GM12878 (cell line): ENCODE data around the gene PROSER3. TPM values are rescaled to one million over a fixed set of nuclear protein-coding genes. Genes with fewer than 3 reads are reported as not detected.

Experiments used
- ATAC-seq: fragments of 200-7000 bp; cut with Tn5 transposase; 3 replicates; pipeline ENCODE4 v1.9.1; 2020; ENCODE audit warnings: mild to moderate bottlenecking, moderate library complexity
- BruUV-seq: library from RNA; stranded (reverse); fragments of 400-500 nt; replicated peaks from 2 replicates; lab custom pipeline; 2021; lab: Mats Ljungman, UMichigan
- CTCF ChIA-PET: fragments of 300-600 bp; sonication (Branson Sonifier 250); formaldehyde crosslinking; extraction: SDS; loops from one replicate; lab custom pipeline; 2021; ENCODE audit warnings: inconsistent platforms; lab: Yijun Ruan, JAX
- POLR2A ChIA-PET: fragments of 350-600 bp; formaldehyde crosslinking; extraction: SDS; loops from one replicate; lab custom pipeline; 2021; ENCODE audit warnings: inconsistent platforms; lab: Charles Lee
- RAD21 ChIA-PET: fragments of 300-600 bp; sonication (Branson Sonifier 250); formaldehyde crosslinking; loops from one replicate; lab custom pipeline; 2023; ENCODE audit warnings: antibody characterized with exemption; ENCODE audit not compliant: unreplicated experiment; lab: Charles Lee
- SMC1A ChIA-PET: fragments of 300-600 bp; sonication (Branson Sonifier 250); formaldehyde crosslinking; loops from one replicate; lab custom pipeline; 2023; ENCODE audit not compliant: unreplicated experiment, uncharacterized antibody; lab: Charles Lee
- DNase-seq: peaks from one replicate; pipeline ENCODE4 v3.0.0-alpha.2; 2011; ENCODE audit warnings: low read depth, low spot score
- FAIRE-seq: peaks from 3 replicates; lab custom pipeline; 2011; peaks lifted over from hg19 to GRCh38; lab: Jason Lieb, UNC
- H2AFZ ChIP-seq: 2 replicates; pipeline ENCODE4 v1.6.0; 2011; ENCODE audit warnings: low read depth, low read length, control low read depth; ENCODE audit not compliant: control insufficient read depth
- H3K27ac ChIP-seq: 2 replicates; pipeline ENCODE4 v1.5.1; 2011; ENCODE audit warnings: control low read depth; ENCODE audit not compliant: control insufficient read depth, insufficient read depth
- H3K27me3 ChIP-seq, 2 experiments: replicated peaks in 1 of 2; 2 replicates each; pipeline versions ENCODE4 v1.6.0 to v1.6.1; 2011; ENCODE audit warnings: low read length in 1 of 2; ENCODE audit not compliant: control insufficient read depth in 2 of 2, insufficient read depth in 2 of 2
- H3K36me3 ChIP-seq, 2 experiments: 2 replicates each; pipeline ENCODE4 v1.5.1; 2011; ENCODE audit warnings: low read length in 1 of 2; ENCODE audit not compliant: control insufficient read depth in 2 of 2, insufficient read depth in 2 of 2
- H3K4me1 ChIP-seq: 2 replicates; pipeline ENCODE4 v1.6.1; 2011; ENCODE audit warnings: mild to moderate bottlenecking, low read length, moderate library complexity, mixed read lengths; ENCODE audit not compliant: control insufficient read depth, insufficient read depth
- H3K4me2 ChIP-seq: 2 replicates; pipeline ENCODE4 v1.6.0; 2011; ENCODE audit warnings: control low read depth; ENCODE audit not compliant: control insufficient read depth, insufficient read depth
- H3K4me3 ChIP-seq: fragments of 200-600 bp; sonication (generic); 2 replicates; pipeline ENCODE4 v1.5.1; 2016
- H3K79me2 ChIP-seq: 2 replicates; pipeline ENCODE4 v1.6.0; 2011; ENCODE audit warnings: low read length; ENCODE audit not compliant: control insufficient read depth, insufficient read depth
- H3K9ac ChIP-seq: 2 replicates; pipeline ENCODE4 v1.8.0; 2011; ENCODE audit warnings: low read length, control low read depth, mixed read lengths; ENCODE audit not compliant: control insufficient read depth, insufficient read depth
- H3K9me3 ChIP-seq: replicated peaks from 3 replicates; pipeline ENCODE4 v1.5.1; 2011; ENCODE audit warnings: mild to moderate bottlenecking, low read length; ENCODE audit not compliant: control insufficient read depth, insufficient read depth
- H4K20me1 ChIP-seq: 2 replicates; pipeline ENCODE4 v1.6.0; 2011; ENCODE audit not compliant: control insufficient read depth, insufficient read depth
- BCL11A ChIP-seq: IDR thresholded peaks from 2 replicates; pipeline ENCODE4 v1.6.1; 2011; ENCODE audit warnings: low read depth, low read length
- BHLHE40 ChIP-seq, 2 experiments: fragments of 450-650 bp in 1 of 2; IDR thresholded peaks; 2 replicates each; pipeline ENCODE4 v1.6.1; 2011 to 2017; ENCODE audit warnings: low read depth in 2 of 2, borderline replicate concordance in 1 of 2, improper control_type of control experiment in 1 of 2, low read length in 1 of 2, mild to moderate bottlenecking in 1 of 2
- RBBP5 ChIP-seq: fragments of 200-600 bp; sonication (generic); conservative IDR thresholded peaks from 2 replicates; pipeline ENCODE4 v1.6.1; 2016
- RCOR1 ChIP-seq: conservative IDR thresholded peaks from 2 replicates; pipeline ENCODE4 v1.6.1; 2012; ENCODE audit warnings: low read depth, low read length, improper control_type of control experiment
- SREBF1 ChIP-seq: IDR thresholded peaks from 2 replicates; pipeline ENCODE4 v1.6.1; 2012; ENCODE audit warnings: mild to moderate bottlenecking, low read length
- ZNF384 ChIP-seq: IDR thresholded peaks from 2 replicates; pipeline ENCODE4 v1.6.1; 2012; ENCODE audit warnings: low read depth, mild to moderate bottlenecking, low read length, improper control_type of control experiment, borderline replicate concordance
- WGBS: methylation state at CpG from one replicate; pipeline ENCODE4 v1.1.6; 2016; ENCODE audit warnings: low lambda C conversion rate; ENCODE audit not compliant: insufficient replicate concordance, insufficient coverage; ENCODE audit errors: missing lambda C conversion rate; 5-methylcytosine and 5-hydroxymethylcytosine counted together
- in situ Hi-C: fragments of 300-500 bp; cut with MboI; formaldehyde crosslinking; loops from 9 replicates; pipeline ENCODE4 v1.14.3; 2018; ENCODE audit warnings: mixed read lengths
- intact Hi-C: fragments of 100-400 bp; cut with micrococcal nuclease; formaldehyde crosslinking; loops from one replicate; pipeline ENCODE4 v1.14.2; 2022; ENCODE audit not compliant: unreplicated experiment
- polyA plus RNA-seq, 11 experiments: library from polyadenylated mRNA; depleted of rRNA in 4 of 11; unstranded in 6 of 11; stranded (reverse) in 5 of 11; fragments of >200 nt; fragmentation: Nextera tagmentation in 4 of 11; fragmentation: Illumina TruSeq in 1 of 11; extraction: Ambion mirVana in 4 of 11; extraction: Trizol in 1 of 11; gene quantifications; 1 replicate in 1 of 11; 2 replicates in 10 of 11; pipeline versions ENCODE4 v1.2.1 to v1.2.3, GENCODE V29; 2011 to 2016; ENCODE audit warnings: inconsistent platforms in 2 of 11, missing spikeins in 2 of 11, low read depth in 1 of 11
- total RNA-seq, 4 experiments: library from RNA; depleted of rRNA in 3 of 4; stranded (reverse); fragments of >200 nt in 3 of 4; fragmentation: Illumina TruSeq in 1 of 4; extraction: Trizol in 1 of 4; gene quantifications; 2 replicates each; pipeline versions ENCODE4 v1.2.1 to v1.2.3, GENCODE V29; 2013 to 2021
- TF ChIP-seq, protein P1 (sequence below): IDR thresholded peaks from 2 replicates; pipeline ENCODE4 v1.6.1; 2012; ENCODE audit warnings: low read length, inconsistent platforms
- TF ChIP-seq, protein P2 (sequence below): fragments of 450-650 bp; IDR thresholded peaks from 2 replicates; pipeline ENCODE4 v1.6.1; 2018; ENCODE audit warnings: mild to moderate bottlenecking, low read depth, moderate library complexity; ENCODE audit not compliant: partially characterized antibody

Gene PROSER3
- total and polyA plus RNA-seq, 10 of the 15 experiments (the other 5 are each of a cell fraction or from before 2014, with no cell fraction given) = 0.85 to 25.1 (median 9.6) TPM

DNA sequence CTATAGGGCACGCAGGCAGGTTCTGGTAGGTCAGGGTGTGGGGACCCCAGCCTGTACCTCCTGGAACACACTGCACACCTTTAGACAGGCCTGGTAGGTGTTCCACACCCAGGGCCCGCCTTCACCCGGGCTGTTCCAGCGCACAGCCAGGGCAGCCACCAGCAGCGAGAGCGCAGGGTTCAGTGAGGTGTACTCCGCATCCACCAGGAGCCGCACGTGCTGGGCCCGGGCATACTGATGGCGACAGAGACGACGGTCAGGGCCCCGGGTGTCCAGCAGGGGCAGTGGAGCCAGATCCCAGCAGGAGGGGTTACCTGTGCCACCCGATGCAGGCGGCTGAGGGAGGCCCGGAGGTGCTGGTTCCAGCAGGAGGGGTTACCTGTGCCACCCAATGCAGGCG, 48.6 kb downstream of the PROSER3 start:
- no peak overlapping the region for H3K27ac ChIP-seq
- H3K4me1 ChIP-seq = no peaks in the 10 kb centered on the region
- intact Hi-C loops = no loop called here
- no peak overlapping the region for H3K9ac ChIP-seq
- DNase-seq = no peak
- TF ChIP-seq RBBP5 (no peak), SREBF1 (no peak), BCL11A (no peak), BHLHE40 (IDR thresholded peaks at IDR 0.05; ENCODE audit: borderline replicate concordance in 1 of 2, low read depth in 2 of 2, low read length in 1 of 2) (no peak), ZNF384 (no peak), RCOR1 (no peak)
- TF ChIP-seq, protein P1, sequence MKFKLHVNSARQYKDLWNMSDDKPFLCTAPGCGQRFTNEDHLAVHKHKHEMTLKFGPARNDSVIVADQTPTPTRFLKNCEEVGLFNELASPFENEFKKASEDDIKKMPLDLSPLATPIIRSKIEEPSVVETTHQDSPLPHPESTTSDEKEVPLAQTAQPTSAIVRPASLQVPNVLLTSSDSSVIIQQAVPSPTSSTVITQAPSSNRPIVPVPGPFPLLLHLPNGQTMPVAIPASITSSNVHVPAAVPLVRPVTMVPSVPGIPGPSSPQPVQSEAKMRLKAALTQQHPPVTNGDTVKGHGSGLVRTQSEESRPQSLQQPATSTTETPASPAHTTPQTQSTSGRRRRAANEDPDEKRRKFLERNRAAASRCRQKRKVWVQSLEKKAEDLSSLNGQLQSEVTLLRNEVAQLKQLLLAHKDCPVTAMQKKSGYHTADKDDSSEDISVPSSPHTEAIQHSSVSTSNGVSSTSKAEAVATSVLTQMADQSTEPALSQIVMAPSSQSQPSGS = no peak
- TF ChIP-seq, protein P2, sequence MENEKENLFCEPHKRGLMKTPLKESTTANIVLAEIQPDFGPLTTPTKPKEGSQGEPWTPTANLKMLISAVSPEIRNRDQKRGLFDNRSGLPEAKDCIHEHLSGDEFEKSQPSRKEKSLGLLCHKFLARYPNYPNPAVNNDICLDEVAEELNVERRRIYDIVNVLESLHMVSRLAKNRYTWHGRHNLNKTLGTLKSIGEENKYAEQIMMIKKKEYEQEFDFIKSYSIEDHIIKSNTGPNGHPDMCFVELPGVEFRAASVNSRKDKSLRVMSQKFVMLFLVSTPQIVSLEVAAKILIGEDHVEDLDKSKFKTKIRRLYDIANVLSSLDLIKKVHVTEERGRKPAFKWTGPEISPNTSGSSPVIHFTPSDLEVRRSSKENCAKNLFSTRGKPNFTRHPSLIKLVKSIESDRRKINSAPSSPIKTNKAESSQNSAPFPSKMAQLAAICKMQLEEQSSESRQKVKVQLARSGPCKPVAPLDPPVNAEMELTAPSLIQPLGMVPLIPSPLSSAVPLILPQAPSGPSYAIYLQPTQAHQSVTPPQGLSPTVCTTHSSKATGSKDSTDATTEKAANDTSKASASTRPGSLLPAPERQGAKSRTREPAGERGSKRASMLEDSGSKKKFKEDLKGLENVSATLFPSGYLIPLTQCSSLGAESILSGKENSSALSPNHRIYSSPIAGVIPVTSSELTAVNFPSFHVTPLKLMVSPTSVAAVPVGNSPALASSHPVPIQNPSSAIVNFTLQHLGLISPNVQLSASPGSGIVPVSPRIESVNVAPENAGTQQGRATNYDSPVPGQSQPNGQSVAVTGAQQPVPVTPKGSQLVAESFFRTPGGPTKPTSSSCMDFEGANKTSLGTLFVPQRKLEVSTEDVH = no peak
- TF ChIP-seq, all 136 proteins: peak for 0
- CTCF ChIA-PET = interaction anchor here (0.8 kb wide), 1 partner anchor 113 kb away, joined by 3 read pairs; no protein-coding TSS in a partner anchor
- no peaks in the 10 kb centered on the region for H3K9me3 ChIP-seq
- no peak overlapping the region for H3K4me2 ChIP-seq
- ATAC-seq (no peak), FAIRE-seq (no peak)
- WGBS = 66% methylated on average over 18 of the region's 18 CpGs
- POLR2A ChIA-PET = no interaction called here
- H3K36me3 ChIP-seq = no peaks in the 10 kb centered on the region
- no peaks in the 10 kb centered on the region; a peak in 1 of 4 replicates for H3K27me3 ChIP-seq
- H3K79me2 ChIP-seq = no peaks in the 10 kb centered on the region
- RAD21 ChIA-PET = no interaction called here
- no peak overlapping the region for H3K4me3 ChIP-seq
- H4K20me1 ChIP-seq = no peaks in the 10 kb centered on the region
- no TSS peak for BruUV-seq
- H2AFZ ChIP-seq = no peak overlapping the region
- in situ Hi-C loops = no loop called here
- SMC1A ChIA-PET = no interaction called here
